ENCODE results near the gene ADNP.

ADNP gene

DNA sequence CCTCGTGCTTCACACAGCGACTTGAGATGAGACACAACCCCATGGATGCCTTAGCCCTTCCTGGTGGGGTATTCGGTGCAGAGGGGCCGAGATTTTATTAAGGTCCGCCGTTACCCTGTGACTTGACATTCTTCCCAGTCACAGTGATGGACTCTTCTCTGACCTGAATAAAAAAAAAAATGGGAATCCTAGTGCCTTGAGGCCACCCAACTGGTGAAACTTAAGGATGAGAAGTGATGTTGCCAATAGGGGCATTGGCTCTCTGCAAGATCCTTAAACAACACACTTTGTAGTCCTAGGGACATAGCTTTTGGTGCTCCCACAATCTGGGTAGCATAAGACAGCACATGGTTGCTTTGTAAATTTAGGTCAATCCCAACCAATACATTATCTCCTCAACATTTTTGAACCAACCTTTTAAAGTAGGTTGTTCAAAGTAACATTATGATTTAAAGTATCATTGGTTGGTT is 814 bp upstream of the ADNP start:
- DNase-seq, result no peak

DNA sequence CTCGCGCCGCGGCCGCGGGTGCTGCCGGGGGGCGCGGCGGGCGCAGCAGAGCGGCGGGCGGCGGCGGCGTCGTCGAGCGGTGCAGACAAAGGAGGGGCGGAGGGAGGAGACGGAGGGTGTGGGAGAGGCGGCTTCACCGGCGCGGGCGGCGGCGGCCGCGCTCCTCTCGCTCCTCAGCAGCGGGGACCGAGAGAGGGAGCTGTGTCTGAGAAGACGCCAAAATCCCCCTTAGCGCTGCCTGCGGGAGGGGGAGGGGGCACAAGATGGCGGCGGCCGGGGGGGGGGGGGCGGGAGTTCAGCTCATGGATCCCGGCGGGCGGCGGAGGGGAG is 296 bp downstream of the ADNP start:
- DNase-seq, result no peak

DNA sequence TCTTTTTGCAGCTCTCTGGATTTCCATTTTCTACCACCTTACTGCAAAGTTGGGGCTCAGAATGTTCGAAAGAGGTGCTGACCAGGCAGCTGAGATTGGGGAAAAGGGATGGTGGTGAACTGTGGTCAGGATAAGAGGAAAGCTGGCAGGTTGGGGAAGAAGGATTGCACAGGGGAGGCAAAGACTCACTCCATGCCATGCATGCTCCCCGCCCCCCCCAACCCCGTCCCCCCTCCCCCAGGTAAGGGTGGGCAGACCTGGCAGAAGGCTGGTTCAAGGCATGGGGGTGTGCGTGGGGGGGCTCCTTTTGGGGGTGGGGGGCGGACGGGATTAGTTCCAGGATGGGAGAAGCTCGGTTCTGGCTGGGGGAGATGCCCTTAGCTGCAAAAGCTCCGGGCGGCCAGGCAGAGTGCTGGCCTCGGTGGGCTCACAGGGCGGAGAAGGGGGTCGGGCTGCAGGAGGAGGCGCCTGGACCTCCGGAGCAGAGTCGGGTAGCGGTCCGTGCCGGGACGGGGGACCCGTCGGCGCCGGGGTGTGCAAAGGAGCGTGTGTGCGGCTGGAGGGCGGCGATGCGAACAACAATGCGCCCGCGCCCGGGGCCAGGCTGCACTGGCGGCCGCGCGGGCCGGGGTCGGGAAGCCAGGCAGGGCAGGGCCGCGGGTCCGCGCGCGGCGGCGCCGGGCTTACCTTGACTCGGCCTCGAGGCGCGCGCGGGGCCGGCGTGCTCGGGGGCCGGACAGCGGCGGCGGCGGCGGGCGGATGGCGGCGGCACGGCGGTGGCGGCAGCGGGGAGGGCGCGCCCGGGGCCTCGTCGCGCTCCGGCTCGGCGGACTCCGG is 880 bp downstream of the ADNP start:
- DNase-seq, result no peak

DNA sequence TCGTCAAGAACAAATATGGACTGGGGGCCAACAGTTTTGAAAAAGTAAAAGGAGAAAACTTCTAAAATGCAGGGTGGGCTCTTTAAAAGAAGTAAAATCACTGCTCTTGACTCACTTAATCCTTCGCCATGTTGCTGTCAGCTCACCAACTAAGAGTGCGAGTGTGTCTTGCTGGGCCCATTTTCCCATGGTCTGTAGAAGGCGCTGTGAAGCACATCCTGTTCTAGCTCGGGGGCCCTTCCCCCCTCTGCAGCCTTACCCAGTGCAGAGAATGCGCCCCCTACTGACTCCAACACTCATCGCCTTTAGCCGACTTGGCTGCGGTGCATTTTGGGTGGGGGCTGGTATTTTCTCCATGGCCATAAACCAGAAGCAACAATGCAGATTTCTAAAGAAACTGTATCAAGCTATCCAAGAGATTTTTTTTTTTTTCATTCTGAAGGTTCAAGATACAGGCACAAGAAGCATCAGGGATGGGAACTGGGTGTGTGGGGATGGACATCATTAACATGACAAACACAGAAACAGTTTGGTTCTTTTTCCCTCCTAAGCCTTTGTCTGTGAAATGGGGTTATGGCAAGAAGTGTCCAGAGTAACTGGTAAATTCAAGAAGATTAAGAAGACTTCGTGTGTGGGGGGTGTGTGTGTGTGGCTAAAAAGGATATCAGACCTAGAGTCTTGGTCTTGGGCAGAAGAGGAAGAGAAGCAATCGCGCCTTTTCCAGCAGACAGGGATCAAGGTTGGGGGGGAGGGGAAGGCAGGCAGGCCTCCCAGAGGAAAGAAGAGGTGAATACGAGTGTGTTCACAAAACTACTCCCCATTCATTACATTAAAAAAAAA is 1.7 kb downstream of the ADNP start:
- no peak for DNase-seq

DNA sequence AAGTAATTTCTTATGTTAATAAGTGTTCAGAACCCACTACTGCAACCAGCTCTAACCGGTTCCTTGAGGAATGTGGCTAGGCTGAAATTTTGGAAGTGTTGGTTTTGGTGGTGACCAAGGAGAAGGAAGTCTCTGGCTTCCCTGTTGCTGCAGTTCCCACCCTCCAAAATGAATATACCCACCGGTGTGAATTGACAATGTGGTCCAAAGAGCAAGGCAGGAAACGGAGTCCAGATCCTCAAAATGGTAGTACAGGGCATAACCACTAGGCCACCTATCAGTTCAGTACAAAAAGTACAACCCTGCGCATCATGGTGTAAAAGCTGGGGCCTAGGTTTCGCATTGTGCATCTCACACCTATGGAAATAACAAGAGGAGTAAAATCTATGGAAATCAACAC is 2.8 kb downstream of the ADNP start:
- no peak for DNase-seq

DNA sequence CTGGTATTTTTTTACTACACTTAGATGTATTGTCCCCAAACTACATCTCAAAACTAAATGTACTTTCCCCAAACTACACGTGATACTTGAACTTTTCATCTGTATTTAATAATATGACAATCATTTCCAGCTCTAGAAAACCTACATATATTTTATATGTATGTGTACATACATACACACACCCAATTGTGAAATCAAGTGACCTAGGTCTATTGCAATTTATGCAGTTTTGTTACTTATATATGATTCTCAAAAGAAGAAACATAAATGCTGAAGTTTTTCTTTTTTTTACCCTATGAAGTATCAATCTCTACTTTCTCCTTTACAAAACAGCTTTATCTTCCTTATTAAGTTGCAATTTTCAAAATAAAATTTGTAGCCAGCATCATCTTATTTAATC is 4.7 kb downstream of the ADNP start:
- DNase-seq, result no peak

DNA sequence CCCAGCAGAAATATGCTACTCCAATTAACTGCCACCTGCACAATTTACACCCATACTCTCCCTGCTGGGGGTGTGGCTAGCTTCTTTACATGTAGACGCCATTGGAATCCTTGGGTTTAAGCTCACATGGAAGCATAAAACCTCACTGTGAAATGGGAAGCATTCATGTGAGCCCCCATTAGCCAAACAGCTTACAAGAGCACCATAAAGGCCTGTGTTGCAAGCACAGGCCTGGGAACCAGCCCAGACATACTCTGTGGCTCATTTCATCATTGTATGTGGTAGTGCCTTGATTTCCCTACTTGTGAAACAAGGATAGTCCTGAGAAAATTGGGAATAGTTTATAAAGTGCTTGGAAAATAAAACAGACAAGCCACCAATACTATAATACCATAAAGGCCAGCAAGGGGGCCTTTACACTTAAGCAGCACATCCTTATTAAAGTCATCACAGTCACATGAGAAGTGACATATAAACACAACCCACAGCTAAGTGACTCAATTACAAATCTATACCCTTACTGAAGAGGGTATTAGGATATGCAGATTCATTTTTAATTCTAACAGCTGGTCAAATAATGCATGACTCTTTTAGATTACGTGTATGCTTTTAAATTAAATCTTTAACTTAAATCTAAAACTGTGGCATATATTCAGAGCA is 6.8 kb downstream of the ADNP start:
- DNase-seq, result no peak

DNA sequence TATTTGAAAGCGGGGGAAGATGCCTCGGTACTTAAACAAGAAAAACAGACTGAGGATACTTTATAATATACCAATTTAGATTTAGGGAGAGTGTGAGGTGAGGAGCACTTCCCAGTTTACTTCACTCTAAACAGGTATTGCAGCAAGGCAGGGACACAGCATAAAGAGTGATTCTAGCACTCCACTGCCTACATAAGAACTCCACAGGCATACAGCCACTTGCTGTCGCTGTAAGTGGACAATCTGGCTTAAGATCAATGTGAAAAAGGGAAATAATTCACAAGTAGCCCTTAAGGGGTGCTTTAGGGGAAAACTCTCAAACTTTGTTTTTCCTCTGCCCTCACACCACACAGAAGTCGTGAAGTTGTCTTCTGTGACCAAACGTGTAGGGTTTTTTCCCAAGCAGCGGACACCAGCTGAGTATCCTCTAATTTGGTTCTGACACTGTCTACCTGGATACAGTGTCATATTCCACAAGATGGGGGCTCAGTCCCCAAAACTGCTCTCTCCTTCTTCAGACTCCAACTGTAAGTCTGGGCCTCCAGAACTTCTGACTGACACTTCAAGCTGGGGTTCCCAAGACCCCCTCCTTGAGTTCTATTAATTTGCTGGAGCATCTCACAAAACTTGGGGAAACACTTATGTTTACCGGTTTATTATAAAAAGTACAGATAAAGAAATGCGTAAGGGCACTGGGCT is 9.3 kb downstream of the ADNP start:
- no peak for DNase-seq

DNA sequence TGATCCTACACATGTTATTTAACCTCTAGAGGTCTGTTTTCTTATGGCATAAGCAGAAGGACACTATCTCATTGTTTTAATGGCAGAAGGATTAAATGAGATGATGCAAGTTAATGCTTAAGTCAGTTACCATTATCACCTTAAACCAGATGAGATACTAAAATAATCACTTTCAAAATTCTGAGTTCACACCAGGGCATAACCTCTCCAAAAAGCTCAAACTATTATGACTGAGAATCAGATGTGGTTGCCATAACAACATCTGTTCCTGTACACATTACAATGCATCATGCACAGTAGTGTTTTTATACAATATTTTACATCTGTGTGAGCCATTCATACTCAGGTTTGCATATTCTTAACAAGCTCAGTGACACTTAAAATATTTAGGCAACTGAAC is 10.2 kb downstream of the ADNP start:
- DNase-seq, result no peak

DNA sequence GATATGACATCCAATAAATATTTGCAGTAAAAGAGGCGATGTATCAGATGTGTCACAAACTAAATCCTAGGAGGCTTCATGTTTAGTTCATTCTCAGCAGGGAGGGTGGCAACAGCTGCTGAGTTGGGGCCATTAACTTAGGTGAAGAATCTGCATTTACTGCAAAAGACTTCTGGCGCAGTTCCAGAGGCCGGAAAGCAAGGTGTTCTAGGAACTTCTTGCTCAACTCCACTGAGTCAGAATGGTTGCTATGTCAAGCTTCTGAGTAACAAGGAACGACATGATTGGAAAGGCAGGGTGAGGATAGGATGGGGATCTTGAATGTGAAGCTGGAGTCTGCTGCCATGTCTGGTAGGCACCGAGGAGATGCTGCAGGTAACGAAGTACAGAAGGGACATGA is 11.7 kb downstream of the ADNP start:
- no peak for DNase-seq

DNA sequence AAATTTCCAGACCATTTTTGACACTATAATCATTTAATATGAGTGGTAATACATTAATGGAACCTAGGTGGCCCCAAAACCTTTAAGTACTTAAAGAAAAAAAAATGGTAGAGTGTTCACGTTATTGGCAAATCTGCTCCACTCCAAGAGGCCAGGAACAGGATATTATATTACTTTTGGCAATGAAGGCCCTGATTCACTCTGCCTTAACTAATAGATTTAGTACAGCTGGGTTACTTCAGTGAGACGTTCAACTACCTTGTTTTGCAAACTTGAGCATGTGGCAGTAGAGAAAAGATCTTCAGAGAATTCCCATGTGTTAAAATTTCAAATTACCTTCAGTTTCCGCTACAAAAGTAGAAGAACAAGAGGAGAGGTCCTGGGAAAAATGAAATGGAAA is 12.8 kb downstream of the ADNP start:
- no peak for DNase-seq

DNA sequence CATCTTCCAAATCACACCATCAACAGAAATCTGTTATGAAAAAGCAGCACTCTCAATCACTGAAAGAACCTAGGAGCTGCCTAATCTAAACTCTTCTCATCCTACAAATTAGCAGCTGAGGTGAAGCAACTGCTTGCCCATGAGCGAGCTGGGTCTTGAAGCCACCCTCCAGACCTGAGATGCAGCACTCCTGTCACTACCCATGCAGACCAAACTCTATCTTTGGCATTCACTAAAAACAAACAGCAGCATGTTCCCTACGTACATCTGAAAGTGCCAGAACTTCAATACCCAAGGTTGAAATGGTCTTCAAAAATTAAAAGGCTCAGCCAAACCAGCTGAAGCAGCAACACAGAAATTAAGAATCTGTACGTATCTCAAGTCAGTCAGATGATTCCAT is 14.3 kb downstream of the ADNP start:
- no peak for DNase-seq

DNA sequence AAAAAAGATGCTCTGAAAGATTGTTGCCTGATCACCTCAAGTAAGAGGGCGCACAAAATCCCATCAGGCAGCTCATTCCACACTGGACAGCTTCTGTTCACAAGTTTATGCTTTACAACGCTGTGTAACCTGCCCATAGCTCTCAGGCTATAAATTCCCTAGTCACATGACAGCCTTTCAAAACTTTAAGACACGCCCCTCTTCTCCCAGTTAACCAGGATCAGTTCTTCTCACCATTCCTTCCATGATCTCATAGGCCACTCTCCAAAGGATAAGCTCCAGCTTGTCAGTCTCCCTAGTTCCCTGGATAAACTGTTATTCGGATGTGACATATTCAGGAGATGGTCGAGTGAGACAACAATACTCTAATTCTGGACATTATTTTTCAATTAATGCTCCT is 15.0 kb downstream of the ADNP start:
- no peak for DNase-seq

DNA sequence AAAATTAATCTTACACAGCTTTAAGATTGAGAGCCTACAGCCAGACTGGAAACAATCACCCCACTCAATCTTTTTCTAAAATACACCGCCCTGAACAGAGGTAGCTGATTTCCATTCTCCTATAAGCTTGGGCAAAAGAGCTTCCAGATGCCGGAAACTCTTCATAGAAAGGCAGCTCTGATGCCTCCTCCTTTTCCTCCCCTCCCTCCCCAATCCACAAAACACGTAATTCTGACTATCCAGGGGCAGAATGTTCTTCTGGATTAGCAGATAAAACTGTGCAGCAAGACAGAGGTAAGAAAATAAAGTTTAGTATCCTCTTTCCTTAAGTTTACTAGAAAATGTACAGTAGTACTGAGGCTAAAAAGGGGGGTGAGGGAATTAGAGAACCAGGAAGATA is 15.8 kb downstream of the ADNP start:
- DNase-seq, result no peak

DNA sequence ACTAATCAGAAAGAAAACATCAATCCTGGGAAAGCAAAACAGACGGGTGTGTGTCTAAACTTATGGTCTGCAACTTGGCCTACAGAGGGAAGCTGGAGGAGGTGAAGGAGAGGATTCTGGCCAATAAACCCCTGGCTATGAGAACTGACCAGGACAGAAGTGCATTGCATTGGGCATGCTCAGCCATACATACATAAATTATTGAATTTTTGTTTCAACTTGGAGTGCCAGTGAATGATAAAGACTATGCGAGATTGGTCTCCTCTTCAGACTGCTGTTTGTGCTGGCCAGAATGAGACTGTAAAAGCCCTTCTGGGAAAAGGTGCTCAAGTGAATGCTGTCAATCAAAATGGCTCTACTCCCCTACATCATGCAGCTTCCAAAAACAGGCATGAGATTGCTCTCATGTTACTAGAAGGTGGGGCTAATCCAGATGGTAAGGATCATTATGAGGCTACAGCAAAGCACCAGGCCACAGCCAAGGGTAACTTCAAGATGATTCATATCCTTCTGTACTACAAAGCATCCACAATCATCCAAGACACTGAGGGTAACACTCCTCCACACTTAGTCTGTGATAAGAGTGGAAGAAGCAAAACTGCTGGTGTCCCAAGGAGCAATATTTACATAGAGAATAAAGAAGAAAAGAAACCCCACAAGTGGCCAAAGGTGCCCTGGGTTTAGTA is 17.4 kb downstream of the ADNP start:
- no peak for DNase-seq

DNA sequence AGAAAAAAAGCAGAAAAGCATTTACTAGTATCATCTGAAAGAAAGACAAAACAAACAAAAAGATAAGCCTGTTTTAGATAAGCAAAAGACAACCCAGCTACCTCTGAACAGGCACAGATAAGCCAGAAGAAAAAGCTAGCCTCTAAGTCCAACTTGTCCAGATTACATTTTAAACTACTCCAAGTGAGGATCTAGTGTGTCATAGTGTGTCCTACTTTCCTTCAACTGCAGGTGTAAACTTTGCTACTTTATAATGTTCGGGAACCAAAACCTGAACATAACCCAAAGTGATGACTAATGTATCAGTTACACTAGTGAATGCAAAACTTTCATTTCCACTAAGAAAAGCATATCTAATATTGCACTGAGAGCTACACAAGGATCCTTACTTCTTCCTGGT is 19.5 kb downstream of the ADNP start:
- no peak for DNase-seq

DNA sequence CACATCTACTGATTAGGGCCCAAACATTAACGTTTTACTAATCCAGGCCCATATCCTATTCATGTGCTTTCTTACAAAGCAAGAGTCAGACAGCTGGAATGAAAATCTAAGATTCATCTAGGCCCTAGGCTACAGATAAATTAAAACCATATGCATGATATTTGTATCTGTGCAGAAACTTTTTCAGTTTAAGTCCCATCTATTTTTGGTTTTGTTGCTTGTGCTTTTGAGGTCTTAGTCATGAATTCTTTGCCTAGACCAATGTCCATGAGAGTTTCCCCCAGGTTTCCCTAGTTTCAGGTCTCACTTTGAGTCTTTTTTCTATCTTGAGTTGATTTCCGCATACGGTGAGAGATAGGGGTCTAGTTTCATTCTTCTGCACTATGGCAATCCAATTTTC is 20.2 kb downstream of the ADNP start:
- DNase-seq, result no peak

DNA sequence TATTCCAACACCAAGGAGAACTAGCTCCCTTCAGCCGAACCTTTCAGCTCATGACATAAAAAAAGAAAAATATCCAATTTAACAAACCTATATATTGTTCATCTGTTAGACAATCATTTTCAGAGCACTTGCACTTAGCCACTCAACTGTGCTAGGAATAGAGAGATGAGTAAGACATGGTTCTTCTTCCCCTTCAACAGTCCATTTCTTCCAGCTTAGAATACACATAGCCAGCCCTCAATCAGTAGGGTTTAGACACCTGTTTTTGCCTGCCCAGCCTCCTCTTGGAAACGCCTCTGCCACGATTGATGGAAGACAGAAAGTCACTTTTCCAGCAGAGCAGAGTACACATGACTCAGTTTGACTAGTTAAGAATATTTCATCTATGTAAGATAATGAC is 21.8 kb downstream of the ADNP start:
- DNase-seq, result no peak

DNA sequence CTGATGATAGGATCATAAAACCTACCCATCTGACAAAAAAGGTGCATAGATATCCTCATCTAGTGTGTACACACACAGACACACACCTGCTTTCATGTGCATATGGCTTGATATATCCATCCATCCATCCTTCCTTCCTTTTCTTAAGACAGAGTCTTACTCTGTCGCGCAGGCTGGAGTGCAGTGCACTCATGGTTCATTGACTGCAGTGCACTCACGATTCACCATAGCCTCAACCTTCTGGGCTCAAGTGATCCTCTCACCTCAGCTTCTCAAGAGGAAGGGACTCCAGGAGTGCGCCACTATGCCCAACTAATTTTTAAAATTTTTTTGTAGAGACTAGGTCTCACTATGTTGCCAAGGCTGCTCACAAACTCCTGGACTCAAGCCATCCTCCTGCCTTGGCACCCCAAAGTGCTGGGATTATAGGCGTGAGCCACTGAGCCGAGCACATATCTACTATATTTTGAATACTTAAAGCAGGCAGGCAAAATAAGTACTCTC is 27.1 kb downstream of the ADNP start:
- no peak for DNase-seq

DNA sequence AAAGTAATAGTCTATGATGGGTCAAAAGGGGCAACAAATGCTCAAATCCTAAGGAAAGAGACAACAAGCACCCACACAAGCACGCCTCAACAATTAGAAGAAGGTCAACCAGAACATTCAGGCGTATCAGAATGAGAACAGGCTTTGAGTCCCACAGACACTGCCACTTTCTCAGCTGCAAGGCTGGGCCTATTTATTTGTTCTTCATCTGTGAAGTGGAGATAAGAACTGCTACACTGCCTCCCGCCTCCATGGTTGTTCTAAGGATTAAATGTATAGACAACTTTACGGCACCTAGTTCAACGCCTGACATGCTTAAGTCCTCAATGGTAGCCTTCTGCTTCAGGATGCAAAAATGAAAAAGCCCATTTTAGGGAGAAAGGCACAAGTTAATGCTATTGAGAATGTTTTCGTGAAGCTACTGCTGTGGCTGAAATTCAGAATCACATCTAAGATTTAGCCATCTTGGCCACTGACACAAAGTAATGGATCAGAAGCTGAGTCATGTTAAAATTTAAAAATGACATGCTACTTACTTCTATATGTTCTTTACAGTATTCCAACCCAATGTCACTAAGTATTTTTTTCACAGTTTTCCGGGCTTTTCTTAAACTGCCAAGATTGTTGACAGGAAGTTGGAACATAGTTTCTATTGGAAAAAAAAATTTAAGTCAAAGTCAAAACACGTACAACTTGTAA is 27.7 kb downstream of the ADNP start:
- DNase-seq, result no peak

DNA sequence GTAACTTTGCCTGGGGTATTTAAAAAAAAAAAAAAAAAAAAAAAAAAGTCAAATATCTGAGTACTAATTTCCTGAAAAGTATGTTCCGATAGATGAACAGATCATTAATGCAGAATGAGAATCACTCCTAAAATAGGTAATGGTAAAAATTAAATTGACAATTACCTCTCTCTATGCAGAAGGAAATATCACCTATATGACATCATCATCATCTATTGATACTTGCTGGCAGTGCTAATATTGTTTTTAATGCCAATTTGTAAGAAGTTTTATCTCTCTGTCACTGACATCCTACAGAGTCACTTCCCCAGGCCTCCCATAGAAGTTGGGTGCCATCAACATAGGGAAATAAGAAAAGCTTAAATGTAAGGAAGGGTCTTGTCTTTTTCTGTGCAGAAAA is 29.9 kb downstream of the ADNP start:
- no peak for DNase-seq

DNA sequence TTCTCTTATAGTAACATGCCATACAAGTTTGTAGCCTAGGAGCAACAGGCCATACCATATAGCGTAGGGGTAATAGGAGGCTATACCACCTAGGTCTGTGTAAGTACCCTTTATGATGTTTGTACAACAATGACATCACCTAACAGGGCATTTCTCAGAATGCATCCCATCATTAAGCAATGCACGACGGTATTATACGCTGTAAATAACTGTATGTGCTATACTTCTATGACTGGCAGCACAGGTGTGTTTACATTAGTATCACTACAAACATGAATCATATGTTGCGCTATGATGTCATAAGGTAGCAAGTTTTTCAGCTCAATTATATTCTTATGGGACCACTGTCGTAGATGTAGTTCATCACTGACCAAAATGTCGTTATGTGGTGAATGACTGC is 31.0 kb downstream of the ADNP start:
- no peak for DNase-seq

Data from cortex of kidney (tissue), 1 donor.